Neural crest cell (in vitro differentiated cells): ENCODE data around the gene MISP3. TPM values are rescaled to one million over a fixed set of nuclear protein-coding genes. Genes with fewer than 3 reads are reported as not detected.
"Not testable (repeated sequence)": the region's sequence is repeated elsewhere in the genome, so short reads cannot be mapped to it uniquely, and the experiment has no call there.

ENCODE experiments used
- DNase-seq: peaks from one replicate; pipeline ENCODE4 v3.0.0; 2021; ENCODE audit warnings: low read depth, mixed read lengths, low spot score
- H3K27ac Mint-ChIP-seq: one replicate; pipeline ENCODE4 v1.8.0; 2021; ENCODE audit warnings: mild to moderate bottlenecking, mixed read lengths; ENCODE audit not compliant: unreplicated experiment
- H3K27me3 Mint-ChIP-seq: 2 replicates; pipeline ENCODE4 v1.8.0; 2021; ENCODE audit warnings: low read depth, mild to moderate bottlenecking, mixed read lengths
- H3K36me3 Mint-ChIP-seq: 2 replicates; pipeline ENCODE4 v1.8.0; 2021; ENCODE audit warnings: low read depth, mild to moderate bottlenecking, mixed read lengths
- H3K4me1 Mint-ChIP-seq: 2 replicates; pipeline ENCODE4 v1.8.0; 2021; ENCODE audit warnings: mixed read lengths
- H3K4me3 Mint-ChIP-seq: one replicate; pipeline ENCODE4 v1.8.0; 2021; ENCODE audit warnings: mild to moderate bottlenecking, mixed read lengths
- H3K9me3 Mint-ChIP-seq: 2 replicates; pipeline ENCODE4 v1.8.0; 2021; ENCODE audit warnings: mixed read lengths
- total RNA-seq: library from RNA; stranded (reverse); gene quantifications from 2 replicates; pipeline ENCODE4 v1.2.1, GENCODE V29; 2021
- TF ChIP-seq, protein P1 (sequence below): fragments of 200-600 bp; sonication (generic); conservative IDR thresholded peaks from 2 replicates; pipeline ENCODE4 v1.5.0; 2021; ENCODE audit warnings: antibody characterized with exemption, mild to moderate bottlenecking

The MISP3 gene
- total RNA-seq, 1 donor from 2014 or later = 0.98 TPM

DNA sequence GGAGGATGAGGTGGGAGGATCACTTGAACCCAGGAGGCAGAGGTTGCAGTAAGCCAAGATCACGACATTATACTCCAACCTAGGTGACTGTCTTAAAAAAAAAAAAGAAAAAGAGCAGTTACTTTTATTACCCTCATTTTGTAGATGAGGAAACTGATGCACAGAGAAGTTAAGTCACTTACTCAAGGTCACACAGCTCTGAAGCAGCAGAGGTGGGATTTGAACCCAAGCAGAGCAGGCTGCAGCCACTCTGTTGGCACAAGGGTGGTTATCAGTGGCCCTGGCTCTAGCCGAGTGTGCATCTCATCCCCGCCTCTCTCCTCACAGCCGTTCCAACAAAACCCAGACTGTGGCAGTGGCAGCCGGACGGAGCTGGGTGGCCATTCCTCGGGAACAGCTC lies 33.4 kb upstream of the MISP3 start:
- no peaks in the 10 kb centered on the region for H3K27me3 Mint-ChIP-seq
- no peaks in the 10 kb centered on the region for H3K9me3 Mint-ChIP-seq
- H3K4me1 Mint-ChIP-seq = peaks cover 7% of the 10 kb centered on the region
- no peak overlapping the region for H3K4me3 Mint-ChIP-seq
- H3K36me3 Mint-ChIP-seq = peaks cover 3% of the 10 kb centered on the region
- TF ChIP-seq, protein P1, sequence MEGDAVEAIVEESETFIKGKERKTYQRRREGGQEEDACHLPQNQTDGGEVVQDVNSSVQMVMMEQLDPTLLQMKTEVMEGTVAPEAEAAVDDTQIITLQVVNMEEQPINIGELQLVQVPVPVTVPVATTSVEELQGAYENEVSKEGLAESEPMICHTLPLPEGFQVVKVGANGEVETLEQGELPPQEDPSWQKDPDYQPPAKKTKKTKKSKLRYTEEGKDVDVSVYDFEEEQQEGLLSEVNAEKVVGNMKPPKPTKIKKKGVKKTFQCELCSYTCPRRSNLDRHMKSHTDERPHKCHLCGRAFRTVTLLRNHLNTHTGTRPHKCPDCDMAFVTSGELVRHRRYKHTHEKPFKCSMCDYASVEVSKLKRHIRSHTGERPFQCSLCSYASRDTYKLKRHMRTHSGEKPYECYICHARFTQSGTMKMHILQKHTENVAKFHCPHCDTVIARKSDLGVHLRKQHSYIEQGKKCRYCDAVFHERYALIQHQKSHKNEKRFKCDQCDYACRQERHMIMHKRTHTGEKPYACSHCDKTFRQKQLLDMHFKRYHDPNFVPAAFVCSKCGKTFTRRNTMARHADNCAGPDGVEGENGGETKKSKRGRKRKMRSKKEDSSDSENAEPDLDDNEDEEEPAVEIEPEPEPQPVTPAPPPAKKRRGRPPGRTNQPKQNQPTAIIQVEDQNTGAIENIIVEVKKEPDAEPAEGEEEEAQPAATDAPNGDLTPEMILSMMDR = no peak
- no peak for DNase-seq
- no peak overlapping the region for H3K27ac Mint-ChIP-seq

DNA sequence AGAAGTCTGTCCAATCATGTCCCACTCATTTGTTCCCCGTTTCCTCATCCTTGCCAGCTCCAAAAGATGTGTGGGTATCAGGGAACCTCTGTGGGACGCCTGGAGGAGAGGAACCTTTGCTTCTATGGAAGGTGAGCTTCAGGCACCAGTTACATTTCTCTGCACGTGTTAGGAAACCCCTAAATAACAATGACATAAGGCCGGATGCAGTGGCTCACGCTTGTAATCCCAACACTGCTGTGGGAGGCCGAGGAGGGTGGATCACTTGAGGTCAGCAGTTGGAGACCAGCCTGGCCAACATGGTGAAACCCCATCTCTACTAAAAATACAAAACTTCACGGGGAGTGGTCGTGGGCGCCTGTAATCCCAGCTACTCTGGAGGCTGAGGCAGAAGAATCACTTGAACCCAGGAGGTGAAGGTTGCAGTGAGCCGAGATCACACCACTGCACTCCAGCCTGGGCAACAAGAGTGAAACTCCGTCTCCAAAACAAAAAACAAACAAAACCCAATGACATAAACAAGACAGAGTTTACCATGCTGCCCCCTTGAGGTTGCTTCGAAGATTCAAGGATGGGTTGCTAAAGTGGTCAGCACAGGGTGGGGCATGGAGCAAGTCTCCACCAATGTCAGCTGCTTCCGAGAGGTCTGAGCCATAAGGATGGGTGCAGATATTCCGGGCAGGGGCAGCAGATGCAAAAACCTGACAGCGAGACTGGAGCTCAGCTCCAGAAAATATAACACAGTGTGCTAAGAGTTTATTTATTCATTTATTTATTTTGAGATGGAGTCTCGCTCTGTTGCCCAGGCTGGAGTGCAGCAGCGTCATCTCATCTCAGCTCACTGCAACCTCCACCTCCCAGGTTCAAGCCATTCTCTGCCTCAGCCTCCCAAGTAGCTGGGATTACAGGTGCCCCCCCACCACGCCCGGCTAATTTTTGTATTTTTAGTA lies 29.7 kb upstream of the MISP3 start:
- peak overlapping the region; percentile 97 for H3K27ac Mint-ChIP-seq
- H3K9me3 Mint-ChIP-seq, H3K36me3 Mint-ChIP-seq, H3K4me3 Mint-ChIP-seq, H3K27me3 Mint-ChIP-seq, H3K4me1 Mint-ChIP-seq: not testable (repeated sequence)
- TF ChIP-seq, protein P1 = peak; percentile 67
- DNase-seq = peak; percentile 65

- not testable (repeated sequence) for H3K4me3 Mint-ChIP-seq, DNase-seq, H3K36me3 Mint-ChIP-seq, H3K9me3 Mint-ChIP-seq, H3K27me3 Mint-ChIP-seq, H3K27ac Mint-ChIP-seq, H3K4me1 Mint-ChIP-seq
These were observed 24.7 kb upstream of the MISP3 start for GRCh38 chr19:14047866-14048265.

DNA sequence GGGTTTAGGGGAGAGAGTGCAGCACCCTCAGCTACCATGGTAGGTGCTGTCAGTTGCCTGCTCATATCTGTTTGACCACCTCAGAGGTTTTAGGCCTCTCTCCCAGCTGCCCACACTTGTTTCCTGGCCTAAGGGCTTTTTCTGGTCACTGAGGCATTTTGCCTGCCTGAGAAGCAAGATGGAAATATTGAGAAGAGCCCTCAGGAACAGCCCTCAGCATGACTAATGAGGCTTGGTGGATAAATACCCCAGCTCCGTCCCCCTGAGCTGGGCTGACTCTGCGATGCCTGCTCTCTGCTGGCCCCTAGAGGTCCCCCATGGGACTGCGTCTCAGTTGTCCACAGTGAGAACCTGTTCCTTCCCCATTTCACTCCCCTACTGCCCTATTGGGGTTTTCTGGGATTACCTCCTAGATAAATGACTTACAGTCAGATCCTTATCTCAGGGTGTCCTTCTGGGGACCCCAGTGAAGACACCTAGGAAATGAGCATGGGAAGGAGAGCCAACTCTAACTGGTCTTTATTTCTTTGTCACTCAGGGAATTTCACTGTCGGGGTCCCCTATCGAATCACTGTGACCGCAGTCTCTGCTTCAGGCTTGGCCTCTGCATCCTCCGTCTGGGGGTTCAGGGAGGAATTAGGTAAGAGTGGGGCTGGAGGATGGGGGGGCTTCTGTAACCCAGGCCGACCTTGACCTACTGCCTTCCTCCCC lies 24.0 kb upstream of the MISP3 start:
- DNase-seq = peak; percentile 63
- TF ChIP-seq, protein P1 = peak; percentile 76
- Mint-ChIP-seq H3K27ac (no peak overlapping the region), H3K9me3 (no peaks in the 10 kb centered on the region), H3K4me1 (no peaks in the 10 kb centered on the region), H3K36me3 (no peaks in the 10 kb centered on the region), H3K4me3 (no peak overlapping the region), H3K27me3 (no peaks in the 10 kb centered on the region)

- no peaks in the 10 kb centered on the region for H3K9me3 Mint-ChIP-seq
- no peaks in the 10 kb centered on the region for H3K36me3 Mint-ChIP-seq
- no peak overlapping the region for H3K27ac Mint-ChIP-seq
- no peak overlapping the region for H3K4me3 Mint-ChIP-seq
- DNase-seq = no peak
- TF ChIP-seq, protein P1 = no peak
- no peaks in the 10 kb centered on the region for H3K4me1 Mint-ChIP-seq
- peaks cover 3% of the 10 kb centered on the region for H3K27me3 Mint-ChIP-seq
These were observed 22.1 kb upstream of the MISP3 start for GRCh38 chr19:14050512-14050911.

DNA sequence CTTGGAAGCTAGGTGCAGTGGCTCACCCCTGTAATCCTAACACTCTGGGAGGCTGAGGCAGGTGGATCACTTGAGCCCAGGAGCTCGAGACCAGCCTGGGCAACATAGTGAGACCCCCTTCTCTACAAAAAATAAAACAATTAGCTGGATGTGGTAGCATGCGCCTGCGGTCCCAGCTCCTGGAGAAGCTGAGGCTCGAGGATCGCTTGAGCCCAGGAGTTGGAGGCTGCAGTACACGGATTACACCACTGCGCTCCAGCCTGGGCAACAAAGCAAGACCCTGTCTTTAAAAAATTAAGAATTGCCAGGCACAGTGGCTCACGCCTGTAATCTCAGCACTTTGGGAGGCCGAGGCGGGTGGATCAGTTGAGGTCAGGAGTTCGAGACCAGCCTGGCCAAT lies 21.6 kb upstream of the MISP3 start:
- H3K4me3 Mint-ChIP-seq, H3K27ac Mint-ChIP-seq, H3K36me3 Mint-ChIP-seq, H3K27me3 Mint-ChIP-seq, H3K9me3 Mint-ChIP-seq, DNase-seq, H3K4me1 Mint-ChIP-seq: not testable (repeated sequence)
- TF ChIP-seq, protein P1 = peak; percentile 36
